Measurements from ENCODE around the gene TPTE2. TPM values are rescaled to one million over a fixed set of nuclear protein-coding genes. Genes with fewer than 3 reads are reported as not detected.

The TPTE2 gene
- total and polyA plus RNA-seq, 2 of the 4 experiments (the other 2 are of a cell fraction): not detected

DNA sequence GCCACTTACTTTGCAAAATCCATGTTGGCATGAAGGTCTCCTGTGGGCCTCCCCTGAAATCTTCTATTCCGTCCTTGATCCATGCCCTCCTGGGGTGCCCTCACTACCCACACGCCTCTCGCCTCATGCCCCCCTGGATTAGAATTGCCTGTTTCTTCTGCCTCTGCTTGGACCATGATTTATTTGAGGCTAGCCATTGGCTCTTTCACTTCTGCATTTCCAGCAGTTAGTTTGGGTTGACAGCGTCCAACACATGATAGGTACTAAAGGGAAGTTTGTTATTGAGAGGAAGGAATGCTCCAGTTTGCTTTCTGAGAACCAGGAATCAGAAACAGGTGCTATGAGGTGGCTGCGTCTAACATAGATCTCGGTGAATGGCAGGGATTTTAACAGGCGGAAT lies 30.5 kb upstream of the TPTE2 start:
- H3K4ac ChIP-seq (ENCODE audit: low read depth, low read length): no peak overlapping the region
- dilution Hi-C loops (cut with HindIII; ENCODE audit: low sequenced_read_pairs, unreplicated experiment): no loop called here
- H3K4me1 ChIP-seq (ENCODE audit: control insufficient read depth, insufficient read depth, low read length): peaks cover 2% of the 10 kb centered on the region; the same call in 1 of the 2 replicates
- H2BK5ac ChIP-seq (ENCODE audit: low read depth, low read length, poor library complexity, severe bottlenecking): no peak overlapping the region
- no peak overlapping the region for H2AK9ac ChIP-seq (replicated peaks; ENCODE audit: low read depth, low read length, poor library complexity)
- H4K20me1 ChIP-seq (ENCODE audit: insufficient read depth, low read length): no peaks in the 10 kb centered on the region
- no peak overlapping the region for H3K18ac ChIP-seq (ENCODE audit: low read depth, low read length)
- no peak overlapping the region for H2BK15ac ChIP-seq (ENCODE audit: low read depth, low read length)
- intact Hi-C loops (cut with micrococcal nuclease): loop anchor here (10.0 kb wide), 1 partner anchor 303 kb away; no protein-coding TSS in a partner anchor
- no peak overlapping the region for H2AK5ac ChIP-seq (ENCODE audit: low read depth, low read length)
- no TSS peak for BruUV-seq (replicated peaks)
- H3K56ac ChIP-seq (ENCODE audit: extremely low read depth, insufficient read depth, low read length): no peak overlapping the region
- no peak overlapping the region for H3K4me2 ChIP-seq (ENCODE audit: low read depth, low read length)
- in situ Hi-C loops (cut with MboI; ENCODE audit: low sequenced_read_pairs): no loop called here
- no peak overlapping the region for H4K5ac ChIP-seq (ENCODE audit: low read depth, low read length)
- DNase-seq (no peak), ATAC-seq (ENCODE audit: low read depth) (no peak)
- no peak overlapping the region for H2AFZ ChIP-seq (replicated peaks; ENCODE audit: low read length, poor library complexity)
- H3K36me3 ChIP-seq (ENCODE audit: control insufficient read depth, insufficient read depth, low read length): no peaks in the 10 kb centered on the region
- no peak overlapping the region for H3K4me3 ChIP-seq (ENCODE audit: insufficient read depth, low read depth, low read length)
- no peaks in the 10 kb centered on the region for H3K79me1 ChIP-seq (ENCODE audit: low read depth in 1 of 2, low read length in 2 of 2)
- no peak overlapping the region for H2BK20ac ChIP-seq (ENCODE audit: low read depth, low read length)
- no peak overlapping the region for H3K9ac ChIP-seq (ENCODE audit: low read depth, low read length)
- no peak overlapping the region for H3K14ac ChIP-seq (replicated peaks; ENCODE audit: low read depth, low read length)
- H4K91ac ChIP-seq (ENCODE audit: insufficient read depth, low read depth, low read length): no peak overlapping the region
- H4K8ac ChIP-seq (ENCODE audit: low read depth in 2 of 2, low read length in 2 of 2): no peak overlapping the region
- no peak for TF ChIP-seq BHLHE40 (IDR thresholded peaks at IDR 0.05; ENCODE audit: low read depth, low read length)
- TF ChIP-seq CTCF (conservative IDR thresholded peaks at IDR 0.05; ENCODE audit: low read depth, low read length): no peak
- TF ChIP-seq MAZ (IDR thresholded peaks at IDR 0.05; ENCODE audit: borderline replicate concordance, low read depth, low read length): no peak
- no peak for TF ChIP-seq POLR2A (IDR thresholded peaks at IDR 0.05; ENCODE audit: low read depth, low read length)
- TF ChIP-seq, protein P1, sequence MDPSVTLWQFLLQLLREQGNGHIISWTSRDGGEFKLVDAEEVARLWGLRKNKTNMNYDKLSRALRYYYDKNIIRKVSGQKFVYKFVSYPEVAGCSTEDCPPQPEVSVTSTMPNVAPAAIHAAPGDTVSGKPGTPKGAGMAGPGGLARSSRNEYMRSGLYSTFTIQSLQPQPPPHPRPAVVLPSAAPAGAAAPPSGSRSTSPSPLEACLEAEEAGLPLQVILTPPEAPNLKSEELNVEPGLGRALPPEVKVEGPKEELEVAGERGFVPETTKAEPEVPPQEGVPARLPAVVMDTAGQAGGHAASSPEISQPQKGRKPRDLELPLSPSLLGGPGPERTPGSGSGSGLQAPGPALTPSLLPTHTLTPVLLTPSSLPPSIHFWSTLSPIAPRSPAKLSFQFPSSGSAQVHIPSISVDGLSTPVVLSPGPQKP (IDR thresholded peaks at IDR 0.05; ENCODE audit: borderline replicate concordance, low read depth, low read length): no peak
- no peak for TF ChIP-seq RFX5 (IDR thresholded peaks at IDR 0.05; ENCODE audit: low read depth, low read length)
- TF ChIP-seq CHD1 (IDR thresholded peaks at IDR 0.05; ENCODE audit: low read depth, low read length): no peak
- TF ChIP-seq RAD21 (IDR thresholded peaks at IDR 0.05; ENCODE audit: low read length): no peak
- TF ChIP-seq MXI1 (IDR thresholded peaks at IDR 0.05; ENCODE audit: borderline replicate concordance, low read depth, low read length): no peak
- TF ChIP-seq SMC3 (IDR thresholded peaks at IDR 0.05; ENCODE audit: low read depth, low read length): no peak
- TF ChIP-seq MAFK (IDR thresholded peaks at IDR 0.05; ENCODE audit: low read depth, low read length): no peak
- TF ChIP-seq CEBPB (IDR thresholded peaks at IDR 0.05; ENCODE audit: low read depth, low read length): no peak
- TF ChIP-seq RCOR1 (IDR thresholded peaks at IDR 0.05; ENCODE audit: insufficient replicate concordance, low read length): no peak
- no peak for TF ChIP-seq NFE2L2 (IDR thresholded peaks at IDR 0.05; ENCODE audit: low read depth, low read length)
- no peak for TF ChIP-seq FOS (IDR thresholded peaks at IDR 0.05; ENCODE audit: low read depth, low read length)
- no peak for TF ChIP-seq USF2 (IDR thresholded peaks at IDR 0.05; ENCODE audit: low read depth, low read length)
- no peak overlapping the region for H3K27ac ChIP-seq (ENCODE audit: insufficient read depth, low read length)
- no peak overlapping the region for H2BK120ac ChIP-seq (ENCODE audit: low read depth, low read length)
- H3K9me3 ChIP-seq (ENCODE audit: control insufficient read depth, insufficient read depth, low read length): no peaks in the 10 kb centered on the region
- no CpG with 5 or more reads among the region's 7 CpGs for WGBS, 2 experiments (ENCODE audit: extremely low coverage in 2 of 2, insufficient read length in 1 of 2)
- no peak overlapping the region for H3K23ac ChIP-seq (ENCODE audit: low read depth, low read length)
- H3K27me3 ChIP-seq (ENCODE audit: control insufficient read depth, insufficient read depth, low read length): peaks cover 2% of the 10 kb centered on the region; the same call in 1 of the 2 replicates
- ChIA-PET CTCF (no interaction called here), POLR2A (ENCODE audit: unreplicated experiment) (no interaction called here)
- H3K9me1 ChIP-seq (ENCODE audit: insufficient read depth, low read length): no peaks in the 10 kb centered on the region

Data from IMR-90 (cell line).